ENCODE data around the gene JMJD8.

The JMJD8 gene

DNA sequence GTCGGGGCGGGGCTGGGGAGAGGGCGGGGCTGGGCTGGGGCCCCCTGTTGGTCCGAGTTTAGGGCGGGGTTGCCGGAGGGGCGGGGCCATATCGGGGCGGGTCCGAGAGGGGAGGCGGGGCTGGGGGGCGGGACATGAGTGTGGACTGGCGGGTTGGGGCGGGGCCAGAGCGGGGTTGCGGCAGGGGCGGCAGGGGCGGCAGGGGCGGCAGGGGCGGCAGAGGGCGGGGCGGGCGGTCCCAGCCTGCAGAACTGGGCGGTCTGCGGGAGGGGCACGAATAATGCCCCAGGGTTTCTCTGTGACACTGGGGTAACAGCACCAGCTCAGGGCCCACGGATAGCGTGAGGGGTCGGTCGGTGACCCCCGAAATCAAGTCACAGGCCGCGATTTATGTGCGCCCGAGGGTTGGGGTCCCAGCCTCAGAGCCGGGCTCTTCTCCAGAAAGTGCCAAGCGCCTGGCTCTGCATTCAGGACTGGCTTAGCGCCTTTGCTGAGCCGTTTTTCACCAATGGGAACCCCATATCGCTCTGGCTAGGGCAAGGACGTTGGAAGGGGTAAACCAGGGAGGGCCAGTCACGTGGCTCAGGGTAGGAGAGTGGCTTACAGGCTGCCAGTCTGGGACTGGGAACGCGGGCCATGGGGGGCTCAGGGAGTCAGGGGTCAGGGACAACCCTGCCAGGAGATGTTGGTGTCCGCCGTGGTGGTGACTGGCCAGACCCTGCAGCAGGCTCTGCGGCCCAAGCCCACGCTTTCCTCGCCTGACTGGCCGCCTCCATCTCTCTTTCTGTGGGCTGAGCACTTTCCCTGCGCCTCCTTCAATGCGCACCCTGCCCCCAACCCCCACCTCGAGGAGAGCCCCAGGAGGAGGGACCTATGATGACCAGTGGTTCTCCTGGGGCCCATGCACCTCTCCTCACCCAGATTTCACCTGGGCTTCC is 46.8 kb downstream of the JMJD8 start:
- DNase-seq, result no peak

DNA sequence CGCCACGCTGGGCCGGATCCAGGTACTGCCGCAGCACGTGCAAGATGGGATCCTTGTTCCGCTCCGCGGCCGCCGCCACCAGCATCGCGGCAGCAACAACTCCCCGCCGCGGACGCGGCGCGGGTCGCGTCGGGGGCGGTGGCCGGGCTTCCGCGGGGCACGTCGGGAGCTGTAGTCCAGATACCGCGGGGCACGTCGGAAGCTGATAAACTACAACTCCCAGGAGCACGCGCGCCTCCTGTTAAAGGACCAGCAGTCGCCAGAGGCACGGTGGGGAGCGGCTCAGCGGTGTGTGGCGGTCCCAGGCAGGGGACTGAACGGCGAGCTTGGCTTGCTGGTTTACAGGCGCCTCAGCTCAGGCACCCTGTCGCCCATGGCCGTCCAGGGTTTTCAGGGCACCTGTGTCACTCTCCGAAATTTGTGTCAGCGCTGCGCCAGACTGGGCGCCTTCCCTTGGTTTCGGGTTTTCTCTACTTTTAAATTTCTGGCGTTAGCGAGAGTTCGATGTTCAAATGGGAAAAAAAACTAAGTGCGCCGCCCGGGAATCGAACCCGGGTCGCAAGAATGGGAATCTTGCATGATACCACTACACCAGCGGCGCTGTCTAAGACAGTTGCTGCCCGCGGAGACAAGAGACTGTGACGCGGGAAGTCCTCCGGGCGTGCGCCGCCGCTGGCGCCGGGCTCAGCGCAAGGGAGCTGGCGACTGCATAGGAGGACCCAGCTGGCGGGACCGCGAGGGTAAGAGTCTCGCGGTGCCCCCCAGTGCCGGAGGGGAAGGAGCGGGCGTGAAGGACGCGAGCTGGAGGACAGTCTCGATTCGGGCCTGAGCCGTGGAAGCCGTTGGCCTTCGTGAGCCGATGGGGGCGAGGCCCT is 47.7 kb downstream of the JMJD8 start, which contains the start of gene METTL26:
Gene METTL26 (minus strand): TSS at position 100 of the 875 bp plus-strand sequence. CDS start 15 bp downstream, at position 85.
- DNase-seq, result peak; percentile 66

DNA sequence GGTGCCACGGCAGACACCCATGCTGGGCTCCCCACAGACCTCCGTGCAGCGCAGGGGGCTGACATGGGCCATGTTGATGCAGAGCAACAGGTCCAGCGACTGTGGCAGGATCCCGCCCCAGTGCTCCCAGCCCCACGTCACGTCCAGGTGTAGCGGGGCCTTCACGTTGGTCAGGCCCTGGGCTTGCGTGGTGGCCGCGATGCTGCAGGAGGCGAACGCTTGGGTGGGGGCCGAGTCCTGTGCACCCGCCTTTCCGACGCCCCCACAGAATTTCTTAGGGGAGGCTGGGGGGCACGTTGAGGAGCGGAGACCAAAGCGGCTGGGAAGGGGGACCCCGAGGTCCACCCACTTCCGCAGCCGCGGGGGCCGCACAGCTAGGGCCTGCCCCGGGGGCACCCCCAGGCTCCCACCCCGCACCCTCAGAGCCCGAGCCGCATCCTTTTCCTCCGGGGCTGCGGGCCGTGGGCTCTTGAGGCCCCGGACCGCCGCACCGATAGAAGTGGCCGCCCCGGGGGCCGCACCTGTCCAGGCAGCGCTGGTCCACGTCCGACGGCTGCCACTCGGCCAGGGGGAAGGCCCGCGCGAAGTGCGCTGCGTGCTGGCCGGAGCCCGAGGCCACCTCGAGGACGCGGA is 48.4 kb downstream of the JMJD8 start:
- no peak for DNase-seq

DNA sequence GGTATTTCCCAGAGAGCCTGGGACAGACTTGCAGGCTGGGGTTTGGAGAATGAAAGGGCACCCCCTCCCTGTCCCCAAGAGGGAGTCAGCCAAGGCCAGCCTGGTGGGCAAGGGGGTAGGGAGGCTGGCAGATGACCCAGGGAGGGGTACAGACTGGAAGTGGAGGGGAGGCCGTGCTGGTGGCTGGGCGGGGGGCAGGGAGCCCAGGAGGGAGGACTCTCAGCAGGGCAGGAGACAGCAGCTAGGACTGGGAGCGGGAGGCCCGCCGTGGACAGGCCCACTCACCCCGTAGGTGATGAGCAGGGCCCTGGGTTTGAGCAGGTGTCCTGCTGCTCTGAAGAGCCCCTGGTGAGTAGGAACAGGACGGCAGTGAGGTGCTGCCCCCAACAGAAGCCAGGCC is 49.1 kb downstream of the JMJD8 start:
- DNase-seq, result no peak

DNA sequence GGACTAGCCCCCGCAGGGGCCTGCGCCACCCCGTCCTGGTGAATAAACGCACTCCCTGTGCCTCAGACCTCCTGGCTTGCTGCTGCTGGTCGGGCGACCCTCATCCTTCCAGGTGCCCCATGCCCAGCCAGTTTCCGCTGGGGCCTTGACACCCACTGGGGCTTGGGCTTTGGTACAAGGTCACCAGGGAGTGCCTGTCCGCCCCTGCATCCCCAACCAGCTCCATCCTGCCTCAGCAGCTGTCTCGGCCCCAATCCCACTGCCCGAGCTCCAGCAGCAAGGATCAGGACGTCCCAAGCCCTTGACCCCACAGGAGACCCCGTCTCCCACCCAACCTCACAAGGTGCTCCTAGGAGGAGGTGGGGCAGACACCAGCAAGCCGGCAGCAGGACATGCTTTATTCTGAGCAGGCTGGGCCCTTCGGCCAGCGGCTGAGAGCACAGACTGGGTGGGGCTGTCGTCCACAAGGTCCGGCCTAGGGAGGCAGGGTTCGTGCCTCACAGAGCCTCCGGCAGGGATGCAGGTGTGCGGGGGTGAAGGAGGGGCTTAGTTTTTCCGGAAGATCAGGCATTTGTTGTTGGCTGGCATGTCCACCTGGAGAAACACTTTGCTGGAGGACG is 50.0 kb downstream of the JMJD8 start:
- DNase-seq, result no peak

DNA sequence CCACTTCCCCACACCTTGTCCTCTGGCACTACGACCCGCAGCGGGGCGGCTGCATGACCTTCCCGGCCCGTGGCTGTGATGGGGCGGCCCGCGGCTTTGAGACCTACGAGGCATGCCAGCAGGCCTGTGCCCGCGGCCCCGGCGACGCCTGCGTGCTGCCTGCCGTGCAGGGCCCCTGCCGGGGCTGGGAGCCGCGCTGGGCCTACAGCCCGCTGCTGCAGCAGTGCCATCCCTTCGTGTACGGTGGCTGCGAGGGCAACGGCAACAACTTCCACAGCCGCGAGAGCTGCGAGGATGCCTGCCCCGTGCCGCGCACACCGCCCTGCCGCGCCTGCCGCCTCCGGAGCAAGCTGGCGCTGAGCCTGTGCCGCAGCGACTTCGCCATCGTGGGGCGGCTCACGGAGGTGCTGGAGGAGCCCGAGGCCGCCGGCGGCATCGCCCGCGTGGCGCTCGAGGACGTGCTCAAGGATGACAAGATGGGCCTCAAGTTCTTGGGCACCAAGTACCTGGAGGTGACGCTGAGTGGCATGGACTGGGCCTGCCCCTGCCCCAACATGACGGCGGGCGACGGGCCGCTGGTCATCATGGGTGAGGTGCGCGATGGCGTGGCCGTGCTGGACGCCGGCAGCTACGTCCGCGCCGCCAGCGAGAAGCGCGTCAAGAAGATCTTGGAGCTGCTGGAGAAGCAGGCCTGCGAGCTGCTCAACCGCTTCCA is 50.6 kb downstream of the JMJD8 start:
- no peak for DNase-seq

DNA sequence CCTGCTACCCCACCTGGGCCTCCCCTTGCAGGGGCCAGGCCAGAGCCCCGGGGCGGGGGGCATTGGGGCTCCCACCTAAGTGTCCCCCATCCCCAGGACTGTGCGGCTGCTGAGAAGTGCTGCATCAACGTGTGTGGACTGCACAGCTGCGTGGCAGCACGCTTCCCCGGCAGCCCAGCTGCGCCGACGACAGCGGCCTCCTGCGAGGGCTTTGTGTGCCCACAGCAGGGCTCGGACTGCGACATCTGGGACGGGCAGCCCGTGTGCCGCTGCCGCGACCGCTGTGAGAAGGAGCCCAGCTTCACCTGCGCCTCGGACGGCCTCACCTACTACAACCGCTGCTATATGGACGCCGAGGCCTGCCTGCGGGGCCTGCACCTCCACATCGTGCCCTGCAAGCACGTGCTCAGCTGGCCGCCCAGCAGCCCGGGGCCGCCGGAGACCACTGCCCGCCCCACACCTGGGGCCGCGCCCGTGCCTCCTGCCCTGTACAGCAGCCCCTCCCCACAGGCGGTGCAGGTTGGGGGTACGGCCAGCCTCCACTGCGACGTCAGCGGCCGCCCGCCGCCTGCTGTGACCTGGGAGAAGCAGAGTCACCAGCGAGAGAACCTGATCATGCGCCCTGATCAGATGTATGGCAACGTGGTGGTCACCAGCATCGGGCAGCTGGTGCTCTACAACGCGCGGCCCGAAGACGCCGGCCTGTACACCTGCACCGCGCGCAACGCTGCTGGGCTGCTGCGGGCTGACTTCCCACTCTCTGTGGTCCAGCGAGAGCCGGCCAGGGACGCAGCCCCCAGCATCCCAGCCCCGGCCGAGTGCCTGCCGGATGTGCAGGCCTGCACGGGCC is 51.4 kb downstream of the JMJD8 start:
- no peak for DNase-seq

DNA sequence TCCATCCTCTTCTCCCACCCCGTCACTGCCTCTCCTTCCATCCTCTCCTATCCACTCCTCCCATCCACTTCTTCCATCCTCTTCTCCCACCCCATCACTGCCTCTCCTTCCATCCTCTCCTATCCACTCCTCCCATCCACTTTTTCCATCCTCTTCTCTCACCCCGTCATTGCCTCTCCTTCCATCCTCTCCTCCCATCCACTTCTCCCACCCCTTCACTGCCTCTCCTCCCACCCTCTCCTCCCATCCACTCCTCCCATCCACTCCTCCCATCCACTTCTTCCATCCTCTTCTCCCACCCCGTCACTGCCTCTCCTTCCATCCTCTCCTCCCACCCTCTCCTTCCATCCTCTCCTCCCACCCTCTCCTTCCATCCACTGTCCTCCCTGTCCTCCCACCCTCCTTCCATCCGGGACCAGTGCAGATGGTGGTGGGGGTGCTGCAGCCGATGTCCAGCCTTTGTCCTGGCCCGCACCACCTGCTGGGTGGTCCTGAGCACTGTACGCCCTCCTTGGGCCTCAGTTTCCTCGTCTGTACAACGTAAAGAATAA is 52.3 kb downstream of the JMJD8 start:
- no peak for DNase-seq
